Measurements from ENCODE around the gene KCNK4.
"Not testable (repeated sequence)": the region's sequence is repeated elsewhere in the genome, so short reads cannot be mapped to it uniquely, and the experiment has no call there.

KCNK4 gene

GRCh38 chr11:64321533-64321932 lies 30.4 kb downstream of the KCNK4 start:
- DNase-seq (ENCODE audit: low spot score): no peak
- H3K27ac ChIP-seq: no peak overlapping the region

GRCh38 chr11:64322925-64323260 lies 31.8 kb downstream of the KCNK4 start:
- H3K4me3 ChIP-seq: no peak overlapping the region
- no peak for DNase-seq (ENCODE audit: low spot score)
- no peak for TF ChIP-seq CTCF (IDR thresholded peaks at IDR 0.05)
- no peak overlapping the region for H3K27ac ChIP-seq

More at GRCh38 chr11:64321533-64321932, 30.4 kb downstream of the KCNK4 start:
- H3K4me3 ChIP-seq: no peak overlapping the region
- TF ChIP-seq CTCF (IDR thresholded peaks at IDR 0.05): no peak

DNA sequence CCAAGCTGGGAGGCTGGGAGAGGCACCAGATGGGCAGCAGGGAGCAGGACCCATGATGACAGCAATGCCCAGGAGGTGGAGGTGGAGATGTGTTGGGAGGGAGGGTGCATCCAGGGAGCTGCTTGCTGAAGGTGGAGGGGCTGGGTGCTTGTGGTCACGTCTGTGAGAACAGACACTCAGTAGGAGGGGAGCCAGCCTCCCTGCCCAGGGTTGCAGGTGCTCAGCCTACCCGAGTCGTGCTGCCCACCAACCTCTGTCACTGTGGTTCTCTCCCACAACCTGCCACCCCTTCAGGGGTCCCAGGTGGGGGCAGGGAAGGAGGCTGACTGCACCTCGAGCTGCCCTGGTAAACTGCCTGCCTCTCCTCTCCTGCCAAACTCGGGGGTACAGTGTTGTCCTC lies 32.3 kb downstream of the KCNK4 start:
- no peak overlapping the region for H3K4me3 ChIP-seq
- DNase-seq (ENCODE audit: low spot score): no peak
- no peak overlapping the region for H3K27ac ChIP-seq
- no peak for TF ChIP-seq CTCF (IDR thresholded peaks at IDR 0.05)

DNA sequence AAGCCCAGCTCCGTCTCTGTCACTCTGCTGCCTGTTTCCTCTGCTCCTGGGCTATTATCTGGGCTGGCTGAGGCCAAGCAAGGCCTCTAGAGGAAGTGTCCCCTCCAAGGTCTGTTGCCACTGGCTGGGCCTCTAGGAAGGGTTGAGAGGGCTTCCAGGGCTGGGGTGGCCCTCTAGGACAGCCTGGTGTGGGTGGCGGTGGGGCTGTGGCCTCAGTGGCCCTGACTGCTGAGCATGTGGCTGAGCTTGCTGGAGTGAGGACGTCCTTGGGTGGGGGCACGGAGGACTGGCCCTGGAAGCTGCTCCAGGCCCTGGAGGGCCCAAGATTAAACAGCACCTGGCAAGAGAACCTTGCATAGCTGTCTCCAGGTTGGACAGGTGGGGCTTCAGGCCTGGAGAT lies 32.9 kb downstream of the KCNK4 start:
- H3K27ac ChIP-seq; H3K4me3 ChIP-seq; DNase-seq (ENCODE audit: low spot score): not testable (repeated sequence)

DNA sequence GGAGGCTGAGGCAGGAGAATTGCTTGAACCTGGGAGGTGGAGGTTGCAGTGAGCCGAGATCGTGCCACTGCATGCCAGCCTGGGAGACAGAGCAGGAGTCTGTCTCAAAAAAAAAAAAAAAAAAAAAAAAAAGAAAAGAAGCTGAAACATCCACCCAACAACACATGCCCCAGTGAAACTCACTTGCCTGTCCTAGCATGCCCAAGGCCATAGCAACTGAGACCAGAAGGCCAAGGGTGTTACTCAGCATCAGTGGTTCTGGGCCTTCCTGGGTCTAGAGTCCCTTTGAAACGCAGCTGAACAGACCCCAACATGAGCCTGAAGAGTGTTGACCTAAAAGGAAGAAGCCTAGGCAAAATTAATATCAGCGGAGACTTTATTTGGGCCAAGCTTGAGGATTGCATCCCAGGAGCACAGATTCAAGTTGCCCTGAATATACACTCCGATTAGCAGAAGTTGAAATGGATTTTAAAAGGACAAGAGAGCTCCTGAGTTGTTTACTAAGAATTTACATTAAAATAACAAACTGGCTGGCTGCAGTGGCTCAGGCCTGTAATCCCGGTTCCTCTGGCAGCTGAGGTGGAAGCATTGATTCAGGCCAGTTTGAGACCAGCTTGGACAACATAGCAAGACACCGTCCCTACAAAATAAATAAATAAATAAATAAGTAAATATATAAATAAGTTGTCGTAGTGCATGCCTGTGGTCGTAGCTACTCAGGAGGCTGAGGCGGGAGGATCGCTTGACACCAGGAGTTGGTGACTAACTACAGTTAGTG lies 33.8 kb downstream of the KCNK4 start:
- DNase-seq (ENCODE audit: low spot score): no peak
- no peak for TF ChIP-seq CTCF (IDR thresholded peaks at IDR 0.05)
- H3K27ac ChIP-seq: no peak overlapping the region
- H3K4me3 ChIP-seq: no peak overlapping the region

- no peak for DNase-seq (ENCODE audit: low spot score)
- H3K4me3 ChIP-seq: no peak overlapping the region
- no peak for TF ChIP-seq CTCF (IDR thresholded peaks at IDR 0.05)
- no peak overlapping the region for H3K27ac ChIP-seq
These were observed 36.3 kb downstream of the KCNK4 start for GRCh38 chr11:64327375-64327774.

DNA sequence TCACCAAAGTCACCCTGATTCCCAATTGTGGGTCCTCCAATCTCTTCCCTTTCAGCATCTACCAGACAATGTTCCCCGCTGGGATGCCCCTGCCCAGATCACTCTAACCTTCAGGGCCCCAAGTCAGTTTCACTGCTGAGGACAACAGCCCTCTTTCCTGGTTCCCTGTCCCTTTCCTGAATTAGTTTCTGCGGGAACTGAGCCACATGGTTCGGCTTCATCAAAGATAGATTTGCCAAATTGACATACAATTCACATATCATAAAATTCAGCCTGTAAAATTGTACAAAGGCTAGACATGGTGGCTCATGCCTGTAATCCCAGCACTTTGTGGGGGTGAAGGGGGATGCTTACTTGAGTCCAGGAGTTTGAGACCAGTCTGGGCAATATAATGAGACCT lies 36.9 kb downstream of the KCNK4 start:
- no peak for TF ChIP-seq CTCF (IDR thresholded peaks at IDR 0.05)
- DNase-seq (ENCODE audit: low spot score): no peak
- no peak overlapping the region for H3K4me3 ChIP-seq
- H3K27ac ChIP-seq: no peak overlapping the region
